ENCODE measurements around the gene GDPD2.

Gene GDPD2

GRCh38 chrX:70476166-70476933 is 53.2 kb downstream of the GDPD2 start:
- DNase-seq (ENCODE audit: low read depth in 2 of 2): no peak

GRCh38 chrX:70476934-70477733 is 54.0 kb downstream of the GDPD2 start:
- DNase-seq (ENCODE audit: low read depth in 2 of 2): no peak

- DNase-seq (ENCODE audit: low read depth in 2 of 2): no peak
These were observed 54.6 kb downstream of the GDPD2 start for GRCh38 chrX:70477734-70478075.

GRCh38 chrX:70478526-70479245 is 55.6 kb downstream of the GDPD2 start:
- no peak for DNase-seq (ENCODE audit: low read depth in 2 of 2)

GRCh38 chrX:70479247-70479921 is 56.3 kb downstream of the GDPD2 start:
- DNase-seq (ENCODE audit: low read depth in 2 of 2): peak; percentile 18 to 29

GRCh38 chrX:70479922-70480659 is 57.0 kb downstream of the GDPD2 start:
- no peak for DNase-seq (ENCODE audit: low read depth in 2 of 2)

GRCh38 chrX:70480660-70481018 is 57.5 kb downstream of the GDPD2 start:
- no peak for DNase-seq (ENCODE audit: low read depth in 2 of 2)

GRCh38 chrX:70481471-70482270 is 58.6 kb downstream of the GDPD2 start:
- DNase-seq (ENCODE audit: low read depth in 2 of 2): no peak

- no peak for DNase-seq (ENCODE audit: low read depth in 2 of 2)
These were observed 59.2 kb downstream of the GDPD2 start for GRCh38 chrX:70482300-70482699.
